Measurements from ENCODE around the gene RUFY4. TPM values are rescaled to one million over a fixed set of nuclear protein-coding genes. Genes with fewer than 3 reads are reported as not detected.

The RUFY4 gene
- total and polyA plus RNA-seq, 2 donors (not counting 3 experiments of a cell fraction or from before 2014, with no cell fraction given) = not detected

DNA sequence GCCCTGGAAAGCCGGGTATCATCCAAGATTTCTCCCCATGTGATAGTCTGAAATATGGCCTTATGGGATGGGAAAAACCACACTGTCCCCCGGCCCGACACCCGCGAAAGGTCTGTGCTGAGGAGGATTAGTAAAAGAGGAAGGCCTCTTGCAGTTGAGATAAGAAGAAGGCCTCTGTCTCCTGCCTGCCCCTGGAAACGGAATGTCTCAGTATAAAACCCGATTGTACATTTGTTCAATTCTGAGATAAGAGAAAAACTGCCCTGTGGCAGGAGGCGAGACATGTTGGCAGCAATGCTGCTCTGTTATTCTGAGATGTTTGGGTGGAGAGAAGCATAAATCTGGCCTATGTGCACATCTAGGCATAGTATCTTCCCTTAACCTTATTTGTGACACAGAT is 26.8 kb downstream of the RUFY4 start:
- ChIA-PET POLR2A (no interaction called here), CTCF (no interaction called here)
- DNase-seq (ENCODE audit: low read depth, low spot score) (no peak), FAIRE-seq (no peak)
- no peaks in the 10 kb centered on the region for H3K4me1 ChIP-seq (ENCODE audit: control insufficient read depth, extremely low read depth, insufficient read depth, low read length)
- dilution Hi-C loops (cut with MboI; ENCODE audit: extremely low pct_ligation_motif_present, low sequenced_read_pairs) (no loop called here), intact Hi-C loops (cut with micrococcal nuclease) (no loop called here)
- TF ChIP-seq POLR2A (IDR thresholded peaks at IDR 0.05; ENCODE audit: low read depth, low read length) = no peak
- no peak for TF ChIP-seq JUN (IDR thresholded peaks at IDR 0.05; ENCODE audit: borderline replicate concordance, insufficient read depth, insufficient read length, low read depth)
- TF ChIP-seq GATA2 (IDR thresholded peaks at IDR 0.05; ENCODE audit: insufficient read depth, insufficient read length, low read depth, low read length) = no peak
- no peak for TF ChIP-seq MYC (IDR thresholded peaks at IDR 0.05; ENCODE audit: low read depth, low read length)
- TF ChIP-seq FOS (IDR thresholded peaks at IDR 0.05; ENCODE audit: borderline replicate concordance, insufficient read depth, low read length) = no peak
- TF ChIP-seq, protein P1, sequence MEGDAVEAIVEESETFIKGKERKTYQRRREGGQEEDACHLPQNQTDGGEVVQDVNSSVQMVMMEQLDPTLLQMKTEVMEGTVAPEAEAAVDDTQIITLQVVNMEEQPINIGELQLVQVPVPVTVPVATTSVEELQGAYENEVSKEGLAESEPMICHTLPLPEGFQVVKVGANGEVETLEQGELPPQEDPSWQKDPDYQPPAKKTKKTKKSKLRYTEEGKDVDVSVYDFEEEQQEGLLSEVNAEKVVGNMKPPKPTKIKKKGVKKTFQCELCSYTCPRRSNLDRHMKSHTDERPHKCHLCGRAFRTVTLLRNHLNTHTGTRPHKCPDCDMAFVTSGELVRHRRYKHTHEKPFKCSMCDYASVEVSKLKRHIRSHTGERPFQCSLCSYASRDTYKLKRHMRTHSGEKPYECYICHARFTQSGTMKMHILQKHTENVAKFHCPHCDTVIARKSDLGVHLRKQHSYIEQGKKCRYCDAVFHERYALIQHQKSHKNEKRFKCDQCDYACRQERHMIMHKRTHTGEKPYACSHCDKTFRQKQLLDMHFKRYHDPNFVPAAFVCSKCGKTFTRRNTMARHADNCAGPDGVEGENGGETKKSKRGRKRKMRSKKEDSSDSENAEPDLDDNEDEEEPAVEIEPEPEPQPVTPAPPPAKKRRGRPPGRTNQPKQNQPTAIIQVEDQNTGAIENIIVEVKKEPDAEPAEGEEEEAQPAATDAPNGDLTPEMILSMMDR (IDR thresholded peaks at IDR 0.05; ENCODE audit: extremely low read depth in 1 of 2, insufficient read depth in 1 of 2, low read depth in 1 of 2, low read length in 2 of 2) = no peak
- TF ChIP-seq, protein P2, sequence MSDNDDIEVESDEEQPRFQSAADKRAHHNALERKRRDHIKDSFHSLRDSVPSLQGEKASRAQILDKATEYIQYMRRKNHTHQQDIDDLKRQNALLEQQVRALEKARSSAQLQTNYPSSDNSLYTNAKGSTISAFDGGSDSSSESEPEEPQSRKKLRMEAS (IDR thresholded peaks at IDR 0.05; ENCODE audit: insufficient read depth, insufficient read length) = no peak
- no peak for TF ChIP-seq EZH2 (IDR thresholded peaks at IDR 0.05; ENCODE audit: borderline replicate concordance, low read depth, low read length, severe bottlenecking)
- H3K9ac ChIP-seq (replicated peaks; ENCODE audit: extremely low read depth, insufficient read depth, low read length) = no peak overlapping the region
- no peak overlapping the region for H2AFZ ChIP-seq (ENCODE audit: low read depth, low read length)
- H3K4me2 ChIP-seq (ENCODE audit: insufficient read depth, low read length) = no peak overlapping the region
- no peaks in the 10 kb centered on the region for H3K36me3 ChIP-seq (ENCODE audit: control insufficient read depth in 2 of 2, extremely low read depth in 1 of 2, insufficient read depth in 2 of 2, low read length in 2 of 2)
- H3K79me2 ChIP-seq (ENCODE audit: control insufficient read depth, insufficient read depth, low read length) = no peaks in the 10 kb centered on the region
- no peaks in the 10 kb centered on the region for H3K9me1 ChIP-seq (replicated peaks; ENCODE audit: control insufficient read depth, extremely low read depth, insufficient read depth, low read length)
- no peak overlapping the region for H3K4me3 ChIP-seq (replicated peaks in 1 of 3; ENCODE audit: insufficient read depth in 1 of 3, low read depth in 1 of 3, low read length in 3 of 3)
- H4K20me1 ChIP-seq (replicated peaks; ENCODE audit: control insufficient read depth, extremely low read depth, insufficient read depth, low read length) = no peaks in the 10 kb centered on the region
- peaks cover 0 to 2% of the 10 kb centered on the region in 2 experiments for H3K27me3 ChIP-seq (ENCODE audit: control insufficient read depth in 2 of 2, insufficient read depth in 2 of 2, low read length in 2 of 2)
- no peak overlapping the region for H3K27ac ChIP-seq (ENCODE audit: insufficient read depth, low read depth, low read length)
- H3K9me3 ChIP-seq (replicated peaks; ENCODE audit: control insufficient read depth, insufficient read depth, low read length) = no peaks in the 10 kb centered on the region
- BruUV-seq (replicated peaks) = no TSS peak

Measured in endothelial cell of umbilical vein (primary cell).